GM12878 (cell line): ENCODE data around the gene TMEM259. TPM values are rescaled to one million over a fixed set of nuclear protein-coding genes. Genes with fewer than 3 reads are reported as not detected.

ENCODE experiments used
- ATAC-seq: fragments of 200-7000 bp; cut with Tn5 transposase; 3 replicates; pipeline ENCODE4 v1.9.1; 2020; ENCODE audit warnings: mild to moderate bottlenecking, moderate library complexity
- BruUV-seq: library from RNA; stranded (reverse); fragments of 400-500 nt; replicated peaks from 2 replicates; lab custom pipeline; 2021; lab: Mats Ljungman, UMichigan
- CTCF ChIA-PET: fragments of 300-600 bp; sonication (Branson Sonifier 250); formaldehyde crosslinking; extraction: SDS; loops from one replicate; lab custom pipeline; 2021; ENCODE audit warnings: inconsistent platforms; lab: Yijun Ruan, JAX
- POLR2A ChIA-PET: fragments of 350-600 bp; formaldehyde crosslinking; extraction: SDS; loops from one replicate; lab custom pipeline; 2021; ENCODE audit warnings: inconsistent platforms; lab: Charles Lee
- RAD21 ChIA-PET: fragments of 300-600 bp; sonication (Branson Sonifier 250); formaldehyde crosslinking; loops from one replicate; lab custom pipeline; 2023; ENCODE audit warnings: antibody characterized with exemption; ENCODE audit not compliant: unreplicated experiment; lab: Charles Lee
- SMC1A ChIA-PET: fragments of 300-600 bp; sonication (Branson Sonifier 250); formaldehyde crosslinking; loops from one replicate; lab custom pipeline; 2023; ENCODE audit not compliant: unreplicated experiment, uncharacterized antibody; lab: Charles Lee
- DNase-seq: peaks from one replicate; pipeline ENCODE4 v3.0.0-alpha.2; 2011; ENCODE audit warnings: low read depth, low spot score
- FAIRE-seq: peaks from 3 replicates; lab custom pipeline; 2011; peaks lifted over from hg19 to GRCh38; lab: Jason Lieb, UNC
- H2AFZ ChIP-seq: 2 replicates; pipeline ENCODE4 v1.6.0; 2011; ENCODE audit warnings: low read depth, low read length, control low read depth; ENCODE audit not compliant: control insufficient read depth
- H3K27ac ChIP-seq: 2 replicates; pipeline ENCODE4 v1.5.1; 2011; ENCODE audit warnings: control low read depth; ENCODE audit not compliant: control insufficient read depth, insufficient read depth
- H3K27me3 ChIP-seq, 2 experiments: replicated peaks in 1 of 2; 2 replicates each; pipeline versions ENCODE4 v1.6.0 to v1.6.1; 2011; ENCODE audit warnings: low read length in 1 of 2; ENCODE audit not compliant: control insufficient read depth in 2 of 2, insufficient read depth in 2 of 2
- H3K36me3 ChIP-seq, 2 experiments: 2 replicates each; pipeline ENCODE4 v1.5.1; 2011; ENCODE audit warnings: low read length in 1 of 2; ENCODE audit not compliant: control insufficient read depth in 2 of 2, insufficient read depth in 2 of 2
- H3K4me1 ChIP-seq: 2 replicates; pipeline ENCODE4 v1.6.1; 2011; ENCODE audit warnings: mild to moderate bottlenecking, low read length, moderate library complexity, mixed read lengths; ENCODE audit not compliant: control insufficient read depth, insufficient read depth
- H3K4me2 ChIP-seq: 2 replicates; pipeline ENCODE4 v1.6.0; 2011; ENCODE audit warnings: control low read depth; ENCODE audit not compliant: control insufficient read depth, insufficient read depth
- H3K4me3 ChIP-seq: fragments of 200-600 bp; sonication (generic); 2 replicates; pipeline ENCODE4 v1.5.1; 2016
- H3K79me2 ChIP-seq: 2 replicates; pipeline ENCODE4 v1.6.0; 2011; ENCODE audit warnings: low read length; ENCODE audit not compliant: control insufficient read depth, insufficient read depth
- H3K9ac ChIP-seq: 2 replicates; pipeline ENCODE4 v1.8.0; 2011; ENCODE audit warnings: low read length, control low read depth, mixed read lengths; ENCODE audit not compliant: control insufficient read depth, insufficient read depth
- H3K9me3 ChIP-seq: replicated peaks from 3 replicates; pipeline ENCODE4 v1.5.1; 2011; ENCODE audit warnings: mild to moderate bottlenecking, low read length; ENCODE audit not compliant: control insufficient read depth, insufficient read depth
- H4K20me1 ChIP-seq: 2 replicates; pipeline ENCODE4 v1.6.0; 2011; ENCODE audit not compliant: control insufficient read depth, insufficient read depth
- POLR2A ChIP-seq: IDR thresholded peaks from 2 replicates; pipeline ENCODE4 v1.6.1; 2011; ENCODE audit warnings: low read depth, mild to moderate bottlenecking, low read length
- RAD21 ChIP-seq: IDR thresholded peaks from 2 replicates; pipeline ENCODE4 v1.6.1; 2011; ENCODE audit warnings: mild to moderate bottlenecking, low read depth, low read length, moderate library complexity; ENCODE audit not compliant: insufficient read depth
- SMARCA5 ChIP-seq: fragments of 450-650 bp; IDR thresholded peaks from 2 replicates; pipeline ENCODE4 v1.6.1; 2017; ENCODE audit warnings: mild to moderate bottlenecking
- SREBF1 ChIP-seq: IDR thresholded peaks from 2 replicates; pipeline ENCODE4 v1.6.1; 2012; ENCODE audit warnings: mild to moderate bottlenecking, low read length
- WGBS: methylation state at CpG from one replicate; pipeline ENCODE4 v1.1.6; 2016; ENCODE audit warnings: low lambda C conversion rate; ENCODE audit not compliant: insufficient replicate concordance, insufficient coverage; ENCODE audit errors: missing lambda C conversion rate; 5-methylcytosine and 5-hydroxymethylcytosine counted together
- in situ Hi-C: fragments of 300-500 bp; cut with MboI; formaldehyde crosslinking; loops from 9 replicates; pipeline ENCODE4 v1.14.3; 2018; ENCODE audit warnings: mixed read lengths
- intact Hi-C: fragments of 100-400 bp; cut with micrococcal nuclease; formaldehyde crosslinking; loops from one replicate; pipeline ENCODE4 v1.14.2; 2022; ENCODE audit not compliant: unreplicated experiment
- polyA plus RNA-seq, 11 experiments: library from polyadenylated mRNA; depleted of rRNA in 4 of 11; unstranded in 6 of 11; stranded (reverse) in 5 of 11; fragments of >200 nt; fragmentation: Nextera tagmentation in 4 of 11; fragmentation: Illumina TruSeq in 1 of 11; extraction: Ambion mirVana in 4 of 11; extraction: Trizol in 1 of 11; gene quantifications; 1 replicate in 1 of 11; 2 replicates in 10 of 11; pipeline versions ENCODE4 v1.2.1 to v1.2.3, GENCODE V29; 2011 to 2016; ENCODE audit warnings: inconsistent platforms in 2 of 11, missing spikeins in 2 of 11, low read depth in 1 of 11
- total RNA-seq, 4 experiments: library from RNA; depleted of rRNA in 3 of 4; stranded (reverse); fragments of >200 nt in 3 of 4; fragmentation: Illumina TruSeq in 1 of 4; extraction: Trizol in 1 of 4; gene quantifications; 2 replicates each; pipeline versions ENCODE4 v1.2.1 to v1.2.3, GENCODE V29; 2013 to 2021
- TF ChIP-seq, protein P1 (sequence below): IDR thresholded peaks from 2 replicates; pipeline ENCODE4 v1.6.1; 2011; ENCODE audit warnings: borderline replicate concordance, low read depth, mild to moderate bottlenecking, moderate library complexity, low read length; ENCODE audit not compliant: insufficient read depth, poor library complexity, severe bottlenecking

The TMEM259 gene
- total and polyA plus RNA-seq, 10 of the 15 experiments (the other 5 are each of a cell fraction or from before 2014, with no cell fraction given): 0.43 to 184 (median 62.0) TPM

DNA sequence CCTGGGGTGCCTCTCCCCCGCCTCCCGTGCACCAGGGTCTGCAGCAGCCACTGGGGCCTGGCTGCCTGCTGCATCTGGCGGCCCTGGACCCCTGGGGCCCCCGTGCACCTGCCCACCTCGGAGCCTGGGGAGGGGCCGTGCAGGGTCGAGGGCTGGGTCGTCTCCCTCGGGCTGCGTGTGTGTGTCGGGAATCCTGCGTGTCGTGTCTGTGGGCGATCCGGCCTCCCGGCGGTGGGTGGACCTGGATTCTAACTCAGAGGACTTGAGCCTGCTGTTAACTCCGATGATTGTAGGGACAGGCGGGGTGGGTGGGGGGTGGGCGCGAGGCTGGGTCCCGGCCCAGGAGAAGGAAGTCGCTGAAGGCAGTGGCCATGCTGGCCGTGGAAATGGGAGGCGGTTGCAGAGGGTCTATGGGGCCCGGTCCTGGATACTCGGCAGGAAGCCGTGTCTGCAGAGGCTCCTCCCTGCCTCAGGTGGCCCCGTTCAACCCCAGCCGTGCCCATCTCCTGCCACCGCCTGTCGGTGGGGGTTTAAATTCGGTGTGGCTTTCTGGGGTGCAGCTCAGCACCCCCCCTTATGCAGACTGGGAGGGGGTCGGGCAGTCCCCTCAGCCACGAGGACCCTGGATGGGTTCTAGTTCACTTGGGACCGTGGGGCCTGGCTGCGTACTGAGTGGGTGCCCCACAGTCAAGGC is 46.2 kb downstream of the TMEM259 start:
- no peak overlapping the region for H3K27ac ChIP-seq
- TSS peak; percentile 36 for BruUV-seq
- H3K4me1 ChIP-seq: peaks cover 5% of the 10 kb centered on the region; the same call in 1 of the 2 replicates
- no peaks in the 10 kb centered on the region for H3K27me3 ChIP-seq
- H4K20me1 ChIP-seq: no peaks in the 10 kb centered on the region
- ChIA-PET RAD21 (interaction anchor here (0.6 to 1.1 kb wide), 2 partner anchors 9 to 117 kb away, joined by 3 to 5 read pairs; partner anchors contain the start of gene WDR18), SMC1A (no interaction called here), POLR2A (no interaction called here), CTCF (no interaction called here)
- no peak overlapping the region for H3K4me2 ChIP-seq
- H3K36me3 ChIP-seq: peaks cover 8 to 19% of the 10 kb centered on the region in 2 experiments
- in situ Hi-C loops (no loop called here), intact Hi-C loops (no loop called here)
- H3K79me2 ChIP-seq: no peaks in the 10 kb centered on the region
- H3K9me3 ChIP-seq: no peaks in the 10 kb centered on the region; the same call in 2 of the 3 replicates
- WGBS: 77% methylated on average over 22 of the region's 37 CpGs
- no peak overlapping the region for H3K9ac ChIP-seq
- ATAC-seq (no peak), FAIRE-seq (no peak), DNase-seq (no peak)
- TF ChIP-seq SMARCA5: no peak
- TF ChIP-seq, protein P1, sequence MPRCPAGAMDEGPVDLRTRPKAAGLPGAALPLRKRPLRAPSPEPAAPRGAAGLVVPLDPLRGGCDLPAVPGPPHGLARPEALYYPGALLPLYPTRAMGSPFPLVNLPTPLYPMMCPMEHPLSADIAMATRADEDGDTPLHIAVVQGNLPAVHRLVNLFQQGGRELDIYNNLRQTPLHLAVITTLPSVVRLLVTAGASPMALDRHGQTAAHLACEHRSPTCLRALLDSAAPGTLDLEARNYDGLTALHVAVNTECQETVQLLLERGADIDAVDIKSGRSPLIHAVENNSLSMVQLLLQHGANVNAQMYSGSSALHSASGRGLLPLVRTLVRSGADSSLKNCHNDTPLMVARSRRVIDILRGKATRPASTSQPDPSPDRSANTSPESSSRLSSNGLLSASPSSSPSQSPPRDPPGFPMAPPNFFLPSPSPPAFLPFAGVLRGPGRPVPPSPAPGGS: no peak
- no peak for TF ChIP-seq SREBF1
- no peak for TF ChIP-seq RAD21
- peak; percentile 53 for TF ChIP-seq POLR2A
- no peak overlapping the region for H3K4me3 ChIP-seq
- H2AFZ ChIP-seq: no peak overlapping the region
